CD4-positive, alpha-beta T cell (primary cell): Measurements from ENCODE around the gene SCUBE1. TPM values are rescaled to one million over a fixed set of nuclear protein-coding genes. Genes with fewer than 3 reads are reported as not detected.

Experiments used
- ATAC-seq: fragments of 200-7000 bp; cut with Tn5 transposase; one replicate; pipeline ENCODE4 v1.10.0; 2022; ENCODE audit warnings: mild to moderate bottlenecking; ENCODE audit not compliant: poor library complexity
- CTCF ChIA-PET: fragments of 350-600 bp; sonication (Branson Sonifier 250); formaldehyde crosslinking; loops from one replicate; lab custom pipeline; 2021; ENCODE audit warnings: antibody characterized with exemption, inconsistent platforms; lab: Charles Lee
- POLR2A ChIA-PET: fragments of 350-600 bp; sonication (Branson Sonifier 250); formaldehyde crosslinking; loops from one replicate; lab custom pipeline; 2021; ENCODE audit warnings: antibody characterized with exemption, inconsistent platforms; lab: Charles Lee
- DNase-seq, 14 experiments: peaks; one replicate each; pipeline ENCODE4 v3.0.0-alpha.2; 2013 to 2020; ENCODE audit warnings: mixed read lengths in 2 of 14
- H3K27ac ChIP-seq, 2 donors: one replicate each; pipeline versions ENCODE4 v1.5.1 to v1.7.0; 2013; ENCODE audit warnings: low read length in 2 of 2, low read depth in 1 of 2, mild to moderate bottlenecking in 1 of 2
- H3K27me3 ChIP-seq, 2 experiments: 1 replicate in 1 of 2; 2 replicates in 1 of 2; pipeline versions ENCODE4 v1.6.1 to v1.7.0; 2013; ENCODE audit warnings: low read length in 2 of 2, control low read depth in 1 of 2, mild to moderate bottlenecking in 1 of 2, moderate library complexity in 1 of 2; ENCODE audit not compliant: insufficient read depth in 2 of 2, control insufficient read depth in 1 of 2
- H3K36me3 ChIP-seq: one replicate; pipeline ENCODE4 v1.6.1; 2013; ENCODE audit warnings: low read length, control low read depth; ENCODE audit not compliant: insufficient read depth
- H3K4me1 ChIP-seq: one replicate; pipeline ENCODE4 v1.6.1; 2013; ENCODE audit warnings: low read length, control low read depth; ENCODE audit not compliant: insufficient read depth
- H3K4me3 ChIP-seq: one replicate; pipeline ENCODE4 v1.5.1; 2013; ENCODE audit warnings: mild to moderate bottlenecking, low read length, moderate library complexity
- H3K9me3 ChIP-seq, 2 experiments: 1 replicate in 1 of 2; 2 replicates in 1 of 2; pipeline versions ENCODE4 v1.6.1 to v1.7.0; 2013; ENCODE audit warnings: low read length in 2 of 2, mild to moderate bottlenecking in 2 of 2, control low read depth in 1 of 2, moderate library complexity in 1 of 2; ENCODE audit not compliant: control insufficient read depth in 1 of 2, insufficient read depth in 1 of 2
- H3K27ac Mint-ChIP-seq: one replicate; pipeline ENCODE4 v1.8.0; 2020; ENCODE audit warnings: mixed read lengths
- H3K27me3 Mint-ChIP-seq: one replicate; pipeline ENCODE4 v1.8.0; 2021; ENCODE audit warnings: mixed read lengths
- H3K36me3 Mint-ChIP-seq: one replicate; pipeline ENCODE4 v1.8.0; 2021; ENCODE audit warnings: low read depth, mixed read lengths
- H3K4me1 Mint-ChIP-seq: one replicate; pipeline ENCODE4 v1.8.0; 2021; ENCODE audit warnings: low read depth, mixed read lengths
- H3K4me3 Mint-ChIP-seq: one replicate; pipeline ENCODE4 v1.8.0; 2020; ENCODE audit warnings: mild to moderate bottlenecking, mixed read lengths
- H3K9me3 Mint-ChIP-seq: one replicate; pipeline ENCODE4 v1.8.0; 2020; ENCODE audit warnings: mixed read lengths
- intact Hi-C, 2 experiments: fragments of 100-400 bp; cut with DNase I in 1 of 2; cut with micrococcal nuclease in 1 of 2; formaldehyde crosslinking; loops; one replicate each; pipeline versions ENCODE4 v1.15.1 to v1.9.0; 2023 to 2025; cut with DNase I, micrococcal nuclease
- total RNA-seq, 174 experiments: library from RNA in 2 of 174; stranded (reverse) in 2 of 174; gene quantifications; one replicate each; pipeline ENCODE4 v1.2.3 and lab custom pipeline; 2021 to 2026
- TF ChIP-seq, protein P1 (sequence below): fragments of 200-600 bp; IDR thresholded peaks from one replicate; pipeline ENCODE4 v1.8.0; 2022; ENCODE audit warnings: antibody characterized with exemption, mild to moderate bottlenecking

The SCUBE1 gene
- total RNA-seq, 2 experiments from 2014 or later = not detected

DNA sequence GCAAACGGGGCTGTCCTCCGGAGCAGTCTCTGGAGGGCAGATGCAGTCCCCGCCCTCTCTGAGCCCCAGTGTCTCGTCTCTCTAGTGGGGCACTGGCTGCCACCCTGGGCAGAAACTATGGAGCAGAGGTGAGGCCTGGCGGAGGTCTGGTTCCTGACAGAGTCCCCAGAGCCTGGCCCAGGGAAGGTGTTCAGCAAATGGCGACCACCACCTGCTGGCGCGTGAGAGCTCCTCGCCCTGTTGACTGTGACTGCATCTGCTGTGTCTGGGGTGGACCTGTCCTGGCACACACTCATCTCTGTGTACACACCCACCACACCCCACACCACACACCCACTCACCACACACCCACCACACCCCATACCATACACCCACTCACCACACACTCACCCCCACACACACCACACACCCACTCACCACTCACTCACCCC is 137.9 kb downstream of the SCUBE1 start:
- Mint-ChIP-seq H3K9me3 (no peaks in the 10 kb centered on the region), H3K4me1 (peaks cover 8% of the 10 kb centered on the region), H3K4me3 (no peak overlapping the region), H3K27me3 (no peaks in the 10 kb centered on the region), H3K27ac (no peak overlapping the region), H3K36me3 (no peaks in the 10 kb centered on the region)
- Histone ChIP-seq H3K27ac (peak overlapping the region in 1 of 2 donors; percentile 21), H3K4me3 (no peak overlapping the region), H3K4me1 (peaks cover 23% of the 10 kb centered on the region), H3K36me3 (no peaks in the 10 kb centered on the region), H3K9me3 (no peaks in the 10 kb centered on the region), H3K27me3 (no peaks in the 10 kb centered on the region)
- TF ChIP-seq, protein P1, sequence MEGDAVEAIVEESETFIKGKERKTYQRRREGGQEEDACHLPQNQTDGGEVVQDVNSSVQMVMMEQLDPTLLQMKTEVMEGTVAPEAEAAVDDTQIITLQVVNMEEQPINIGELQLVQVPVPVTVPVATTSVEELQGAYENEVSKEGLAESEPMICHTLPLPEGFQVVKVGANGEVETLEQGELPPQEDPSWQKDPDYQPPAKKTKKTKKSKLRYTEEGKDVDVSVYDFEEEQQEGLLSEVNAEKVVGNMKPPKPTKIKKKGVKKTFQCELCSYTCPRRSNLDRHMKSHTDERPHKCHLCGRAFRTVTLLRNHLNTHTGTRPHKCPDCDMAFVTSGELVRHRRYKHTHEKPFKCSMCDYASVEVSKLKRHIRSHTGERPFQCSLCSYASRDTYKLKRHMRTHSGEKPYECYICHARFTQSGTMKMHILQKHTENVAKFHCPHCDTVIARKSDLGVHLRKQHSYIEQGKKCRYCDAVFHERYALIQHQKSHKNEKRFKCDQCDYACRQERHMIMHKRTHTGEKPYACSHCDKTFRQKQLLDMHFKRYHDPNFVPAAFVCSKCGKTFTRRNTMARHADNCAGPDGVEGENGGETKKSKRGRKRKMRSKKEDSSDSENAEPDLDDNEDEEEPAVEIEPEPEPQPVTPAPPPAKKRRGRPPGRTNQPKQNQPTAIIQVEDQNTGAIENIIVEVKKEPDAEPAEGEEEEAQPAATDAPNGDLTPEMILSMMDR = no peak
- intact Hi-C loops = no loop called here
- ATAC-seq (peak; percentile 54), DNase-seq (peak in 3 of 14 experiments; percentile 8 to 56 (median 21))
- ChIA-PET POLR2A (no interaction called here), CTCF (no interaction called here)

DNA sequence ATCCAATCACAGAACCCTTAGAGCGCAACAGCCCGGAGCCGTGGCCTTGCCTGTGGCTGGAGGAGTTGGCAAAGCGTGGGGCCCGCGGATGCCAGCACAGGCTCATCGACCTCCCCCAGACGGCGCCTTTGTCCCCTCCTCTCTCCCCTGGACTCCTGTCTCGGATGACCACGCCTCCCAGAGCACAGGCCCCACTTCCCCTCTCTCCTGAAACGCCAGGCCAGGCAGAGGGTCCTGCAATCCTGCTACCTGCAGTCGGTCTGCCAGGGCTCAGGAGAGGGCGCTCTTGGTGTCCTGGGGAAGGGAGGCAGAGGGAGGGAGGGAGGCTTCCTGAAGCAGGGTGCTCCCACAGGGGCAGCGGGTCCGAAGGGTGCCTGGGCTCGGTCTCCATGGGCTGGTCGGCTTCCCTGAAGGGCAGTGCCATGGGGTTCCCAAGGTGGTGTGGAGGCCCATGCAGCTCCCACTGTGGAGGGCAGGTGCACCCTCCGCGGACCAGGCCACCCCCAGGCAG is 139.6 kb downstream of the SCUBE1 start:
- H3K27ac Mint-ChIP-seq = no peak overlapping the region
- no peaks in the 10 kb centered on the region for H3K27me3 ChIP-seq
- H3K4me1 ChIP-seq = peaks cover 23% of the 10 kb centered on the region
- H3K4me1 Mint-ChIP-seq = peaks cover 8% of the 10 kb centered on the region
- H3K4me3 ChIP-seq = no peak overlapping the region
- TF ChIP-seq, protein P1 = no peak
- no peaks in the 10 kb centered on the region for H3K27me3 Mint-ChIP-seq
- POLR2A ChIA-PET = no interaction called here
- DNase-seq (no peak), ATAC-seq (no peak)
- CTCF ChIA-PET = interaction anchor here (1.3 kb wide), 1 partner anchor 16 kb away, joined by 3 read pairs; no protein-coding TSS in a partner anchor
- H3K9me3 Mint-ChIP-seq = no peaks in the 10 kb centered on the region
- intact Hi-C loops = no loop called here
- no peaks in the 10 kb centered on the region for H3K9me3 ChIP-seq
- H3K27ac ChIP-seq = no peak overlapping the region
- H3K4me3 Mint-ChIP-seq = no peak overlapping the region
- no peaks in the 10 kb centered on the region for H3K36me3 ChIP-seq
- H3K36me3 Mint-ChIP-seq = no peaks in the 10 kb centered on the region

DNA sequence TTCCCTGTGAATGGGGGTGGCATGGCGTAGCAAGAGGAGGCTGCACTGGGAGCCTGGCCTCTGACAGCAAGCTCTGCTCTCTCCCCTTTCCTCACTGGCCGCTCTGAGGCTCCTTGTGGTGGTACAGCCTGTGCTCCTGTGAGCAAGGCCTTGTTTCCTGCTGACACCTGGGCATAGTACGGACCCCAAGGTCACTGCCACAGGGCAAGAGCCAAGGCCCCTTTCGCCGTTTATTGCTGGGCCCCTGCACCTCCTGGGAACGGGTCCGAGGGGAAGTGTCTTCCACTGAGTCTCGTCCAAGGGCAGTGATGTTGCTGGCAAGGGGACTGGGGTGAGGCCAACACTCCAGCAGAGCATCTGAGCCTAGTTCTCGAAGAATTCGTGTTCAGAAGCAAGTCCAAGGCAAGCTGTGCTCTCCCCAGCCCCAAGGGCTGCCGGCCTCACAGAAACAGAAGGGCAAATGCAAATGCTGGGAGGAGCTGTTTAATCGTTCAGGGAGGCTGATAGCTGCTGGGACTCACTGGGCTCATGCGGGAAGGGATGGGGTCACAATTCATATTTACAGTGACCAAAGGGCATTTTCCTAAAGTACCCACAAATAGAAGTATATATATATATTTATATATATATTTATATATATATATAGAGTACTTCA is 140.3 kb downstream of the SCUBE1 start:
- Mint-ChIP-seq H3K27me3 (no peaks in the 10 kb centered on the region), H3K9me3 (no peaks in the 10 kb centered on the region), H3K4me3 (no peak overlapping the region), H3K27ac (no peak overlapping the region), H3K36me3 (no peaks in the 10 kb centered on the region), H3K4me1 (peaks cover 8% of the 10 kb centered on the region)
- intact Hi-C loops = no loop called here
- H3K36me3 ChIP-seq = no peaks in the 10 kb centered on the region
- CTCF ChIA-PET = interaction anchor here (1.3 kb wide), 1 partner anchor 15 kb away, joined by 3 read pairs; no protein-coding TSS in a partner anchor
- no peak for ATAC-seq
- peaks cover 23% of the 10 kb centered on the region for H3K4me1 ChIP-seq
- H3K27me3 ChIP-seq = no peaks in the 10 kb centered on the region
- POLR2A ChIA-PET = no interaction called here
- TF ChIP-seq, protein P1 = no peak
- H3K9me3 ChIP-seq = no peaks in the 10 kb centered on the region
- no peak overlapping the region for H3K27ac ChIP-seq
- DNase-seq = no peak
- no peak overlapping the region for H3K4me3 ChIP-seq
